HEK293 (cell line): ENCODE results near the gene TACR2.
A peak's percentile ranks its signal among the peaks of the same experiment; 100 is the strongest.

Source experiments
- CTCF ChIA-PET: fragments of 350-600 bp; formaldehyde crosslinking; extraction: SDS; loops from one replicate; lab custom pipeline; 2021; ENCODE audit warnings: antibody characterized with exemption; lab: Yijun Ruan, JAX
- POLR2A ChIA-PET: fragments of 300-600 bp; formaldehyde crosslinking; extraction: SDS; loops from one replicate; lab custom pipeline; 2020; ENCODE audit warnings: antibody characterized with exemption, inconsistent platforms; lab: Yijun Ruan, JAX
- H3K27ac ChIP-seq: fragments of 200-500 bp; sonication (Bioruptor generic); 2 replicates; pipeline ENCODE4 v1.5.1; 2014; ENCODE audit warnings: low read depth, low read length, control low read depth, inconsistent platforms; ENCODE audit errors: extremely low read depth
- H3K36me3 ChIP-seq, 2 experiments: fragments of 200-500 bp in 1 of 2; sonication (Bioruptor generic) in 1 of 2; 1 replicate in 1 of 2; 2 replicates in 1 of 2; pipeline ENCODE4 v1.5.1; 2014 to 2017; ENCODE audit warnings: inconsistent platforms in 2 of 2, low read length in 2 of 2; ENCODE audit not compliant: control insufficient read depth in 2 of 2, insufficient read depth in 1 of 2
- H3K4me1 ChIP-seq: fragments of 200-500 bp; sonication (Bioruptor generic); 2 replicates; pipeline ENCODE4 v1.5.1; 2014; ENCODE audit warnings: mild to moderate bottlenecking, low read length, inconsistent platforms; ENCODE audit not compliant: control insufficient read depth, insufficient read depth
- H3K4me3 ChIP-seq: 2 replicates; pipeline ENCODE4 v1.5.1; 2011; ENCODE audit warnings: low read depth, mild to moderate bottlenecking, control low read depth, low read length, moderate library complexity
- H3K9me3 ChIP-seq: fragments of 200-500 bp; sonication (Bioruptor generic); 2 replicates; pipeline ENCODE4 v1.5.1; 2014; ENCODE audit warnings: low read depth, low read length, inconsistent platforms; ENCODE audit not compliant: control insufficient read depth, insufficient read depth
- EGR2 ChIP-seq: fragments of 450-650 bp; formaldehyde crosslinking; IDR thresholded peaks from 2 replicates; pipeline ENCODE4 v1.5.1; 2016; ENCODE audit warnings: low read depth, missing biosample characterization, missing genetic modification characterization
- SCRT1 ChIP-seq: fragments of 450-650 bp; formaldehyde crosslinking; IDR thresholded peaks from 2 replicates; pipeline ENCODE4 v1.5.1; 2016; ENCODE audit warnings: missing biosample characterization, missing genetic modification characterization, borderline replicate concordance
- SCRT2 ChIP-seq: fragments of 450-650 bp; formaldehyde crosslinking; IDR thresholded peaks from 2 replicates; pipeline ENCODE4 v1.5.1; 2016; ENCODE audit warnings: missing biosample characterization, missing genetic modification characterization
- WT1 ChIP-seq: fragments of 450-650 bp; formaldehyde crosslinking; IDR thresholded peaks from 2 replicates; pipeline ENCODE4 v1.5.1; 2016; ENCODE audit warnings: missing biosample characterization, missing genetic modification characterization
- YY2 ChIP-seq: fragments of 450-650 bp; formaldehyde crosslinking; IDR thresholded peaks from 2 replicates; pipeline ENCODE4 v1.5.1; 2016; ENCODE audit warnings: missing biosample characterization, missing genetic modification characterization
- ZBTB1 ChIP-seq: fragments of 450-650 bp; formaldehyde crosslinking; IDR thresholded peaks from 2 replicates; pipeline ENCODE4 v1.5.1; 2016; ENCODE audit warnings: missing biosample characterization, missing genetic modification characterization
- ZBTB17 ChIP-seq: fragments of 450-650 bp; formaldehyde crosslinking; IDR thresholded peaks from 2 replicates; pipeline ENCODE4 v1.5.1; 2016; ENCODE audit warnings: missing biosample characterization, missing genetic modification characterization
- ZFHX2 ChIP-seq: fragments of 450-650 bp; formaldehyde crosslinking; conservative IDR thresholded peaks from 2 replicates; pipeline ENCODE4 v1.5.1; 2016; ENCODE audit warnings: missing biosample characterization, missing genetic modification characterization
- ZNF10 ChIP-seq: fragments of 450-650 bp; formaldehyde crosslinking; IDR thresholded peaks from 2 replicates; pipeline ENCODE4 v1.5.1; 2017; ENCODE audit warnings: missing biosample characterization, missing genetic modification characterization
- ZNF121 ChIP-seq: fragments of 450-650 bp; formaldehyde crosslinking; IDR thresholded peaks from 2 replicates; pipeline ENCODE4 v1.5.1; 2016; ENCODE audit warnings: missing biosample characterization, missing genetic modification characterization
- ZNF19 ChIP-seq: fragments of 450-650 bp; formaldehyde crosslinking; IDR thresholded peaks from 2 replicates; pipeline ENCODE4; 2016; ENCODE audit warnings: missing biosample characterization, missing genetic modification characterization, low read depth
- ZNF223 ChIP-seq: fragments of 450-650 bp; formaldehyde crosslinking; IDR thresholded peaks from 2 replicates; pipeline ENCODE4 v1.5.1; 2016; ENCODE audit warnings: missing biosample characterization, missing genetic modification characterization
- ZNF510 ChIP-seq: fragments of 450-650 bp; formaldehyde crosslinking; IDR thresholded peaks from 2 replicates; pipeline ENCODE4 v1.5.1; 2018; ENCODE audit warnings: mild to moderate bottlenecking, missing genetic modification characterization, missing biosample characterization; ENCODE audit not compliant: insufficient replicate concordance
- ZNF558 ChIP-seq: fragments of 450-650 bp; formaldehyde crosslinking; IDR thresholded peaks from 2 replicates; pipeline ENCODE4 v1.5.1; 2016; ENCODE audit warnings: missing biosample characterization, missing genetic modification characterization
- TF ChIP-seq, protein P1 (sequence below): fragments of 450-650 bp; formaldehyde crosslinking; IDR thresholded peaks from 2 replicates; pipeline ENCODE4 v1.5.1; 2017; ENCODE audit warnings: missing biosample characterization, missing genetic modification characterization
- TF ChIP-seq, protein P2 (sequence below): fragments of 450-650 bp; formaldehyde crosslinking; IDR thresholded peaks from 2 replicates; pipeline ENCODE4 v1.5.1; 2016; ENCODE audit warnings: missing biosample characterization, missing genetic modification characterization
- TF ChIP-seq, protein P3 (sequence below): fragments of 450-650 bp; formaldehyde crosslinking; IDR thresholded peaks from 2 replicates; pipeline ENCODE4; 2016; ENCODE audit warnings: missing biosample characterization, missing genetic modification characterization
- TF ChIP-seq, protein P4 (sequence below): fragments of 450-650 bp; formaldehyde crosslinking; IDR thresholded peaks from 2 replicates; pipeline ENCODE4 v1.5.1; 2016; ENCODE audit warnings: missing biosample characterization, missing genetic modification characterization, borderline replicate concordance

Gene TACR2

DNA sequence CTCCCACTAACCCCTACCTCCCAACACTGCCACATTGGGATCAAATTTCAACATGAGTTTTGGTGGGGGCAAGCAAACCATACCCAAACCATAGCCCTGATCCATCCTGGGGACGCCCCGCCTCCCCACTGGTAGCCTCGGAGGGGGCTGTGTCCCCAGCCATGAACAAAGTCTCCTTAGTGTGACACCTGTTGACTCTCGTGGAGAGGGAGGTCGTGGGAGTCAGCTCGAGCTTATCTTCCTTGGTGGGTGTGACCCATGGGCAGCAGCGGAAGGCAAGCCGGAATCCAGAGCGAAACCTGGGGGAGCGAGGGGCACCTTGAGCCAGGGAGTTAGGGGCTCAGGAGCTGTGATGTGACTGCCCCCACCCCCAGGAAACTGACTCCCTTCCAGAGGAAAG lies 11.9 kb downstream of the TACR2 start:
- POLR2A ChIA-PET, result no interaction called here
- H3K9me3 ChIP-seq, result no peaks in the 10 kb centered on the region
- TF ChIP-seq SCRT1 (tag by site-specific recombination), result peak; percentile 71; the same call in 1 of the 2 replicates
- TF ChIP-seq ZFHX2 (tag by site-specific recombination), result peak; percentile 62
- TF ChIP-seq EGR2 (tag by site-specific recombination), result peak; percentile 66
- peak; percentile 93 for TF ChIP-seq SCRT2 (tag by site-specific recombination)
- TF ChIP-seq ZNF19, result no peak
- no peak overlapping the region for H3K27ac ChIP-seq
- no peak overlapping the region for H3K4me3 ChIP-seq
- H3K36me3 ChIP-seq, result peaks cover 0 to 20% of the 10 kb centered on the region in 2 experiments; a peak in 2 of 3 replicates
- CTCF ChIA-PET, result interaction anchor here (0.5 to 1.6 kb wide), 5 partner anchors 12 to 366 kb away, joined by 3 to 6 read pairs (median 3); no protein-coding TSS in a partner anchor
- H3K4me1 ChIP-seq, result no peaks in the 10 kb centered on the region; the same call in 1 of the 2 replicates

DNA sequence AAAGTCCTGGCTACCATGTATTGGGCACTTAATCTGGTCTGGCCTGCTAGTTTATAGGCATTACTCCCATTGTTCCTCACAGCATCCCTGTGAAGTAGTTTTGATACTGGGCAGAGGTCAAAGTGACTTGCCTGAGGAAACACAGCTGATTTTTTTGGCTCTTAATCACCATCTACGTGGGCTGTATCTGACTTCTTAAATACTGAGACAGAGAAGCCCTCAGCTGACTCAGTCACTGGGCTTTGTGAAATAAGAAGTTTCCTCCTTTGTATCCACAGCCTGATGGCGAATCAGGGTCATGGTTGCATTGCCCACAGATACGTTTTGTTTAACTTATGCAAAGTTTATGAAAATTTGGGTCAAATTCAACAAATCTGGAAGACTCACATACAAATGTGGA lies 13.2 kb downstream of the TACR2 start:
- ChIA-PET CTCF (interaction anchor here (0.5 to 1.8 kb wide), 9 partner anchors 10 to 511 kb away, joined by 3 to 10 read pairs (median 5); no protein-coding TSS in a partner anchor), POLR2A (no interaction called here)
- Histone ChIP-seq H3K9me3 (no peaks in the 10 kb centered on the region), H3K36me3 (peaks cover 0 to 31% of the 10 kb centered on the region in 2 experiments; a peak in 2 of 3 replicates), H3K27ac (no peak overlapping the region), H3K4me3 (no peak overlapping the region), H3K4me1 (no peaks in the 10 kb centered on the region; the same call in 1 of the 2 replicates)
- TF ChIP-seq ZNF510 (tag by site-specific recombination), result no peak

DNA sequence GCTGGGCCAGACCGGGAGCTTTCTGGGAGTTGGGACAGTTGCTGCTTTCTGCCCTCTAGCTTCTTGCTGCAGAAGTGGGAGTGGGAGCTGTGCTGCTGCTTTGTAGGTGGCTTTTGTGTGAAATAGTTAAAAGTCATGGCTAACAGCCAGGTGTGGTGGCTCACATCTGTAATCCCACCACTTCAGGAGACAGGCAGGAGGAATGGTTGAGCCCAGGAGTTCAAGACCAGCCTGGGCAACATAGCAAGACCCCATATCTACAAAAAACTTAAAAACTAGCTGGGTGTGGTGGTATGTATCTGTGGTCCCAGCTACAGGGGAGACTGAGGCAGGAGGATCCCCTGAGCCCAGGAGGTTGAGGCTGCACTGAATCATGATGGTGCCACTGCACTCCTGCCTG lies 13.7 kb downstream of the TACR2 start:
- H3K36me3 ChIP-seq, result peaks cover 0 to 35% of the 10 kb centered on the region in 2 experiments; a peak in 2 of 3 replicates
- POLR2A ChIA-PET, result no interaction called here

DNA sequence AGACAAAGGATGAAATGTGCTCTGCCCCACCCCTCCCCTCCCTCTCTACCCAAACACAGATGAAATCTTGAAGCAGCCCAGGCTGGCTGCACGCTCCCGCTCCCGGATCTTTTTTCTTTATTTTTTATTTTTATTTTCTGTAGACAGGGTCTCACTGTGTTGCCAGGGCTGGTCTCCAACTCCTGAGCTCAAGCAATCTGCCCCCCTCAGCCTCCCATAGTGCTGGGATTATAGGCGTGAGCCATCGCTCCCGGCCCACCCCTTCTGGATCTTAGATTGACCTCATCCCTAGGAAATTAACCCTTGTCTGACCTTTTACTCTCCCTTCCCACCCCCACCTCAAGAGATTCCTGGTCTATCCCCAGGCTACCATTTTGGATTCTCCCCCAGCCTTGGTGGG lies 14.3 kb downstream of the TACR2 start:
- Histone ChIP-seq H3K36me3 (peaks cover 0 to 41% of the 10 kb centered on the region in 2 experiments; a peak in 2 of 3 replicates), H3K9me3 (no peaks in the 10 kb centered on the region), H3K4me3 (no peak overlapping the region), H3K4me1 (no peaks in the 10 kb centered on the region), H3K27ac (no peak overlapping the region)
- POLR2A ChIA-PET, result no interaction called here
- CTCF ChIA-PET, result interaction anchor here (0.6 to 1.8 kb wide), 2 partner anchors 113 to 165 kb away, joined by 3 to 5 read pairs; no protein-coding TSS in a partner anchor
- TF ChIP-seq, protein P1, sequence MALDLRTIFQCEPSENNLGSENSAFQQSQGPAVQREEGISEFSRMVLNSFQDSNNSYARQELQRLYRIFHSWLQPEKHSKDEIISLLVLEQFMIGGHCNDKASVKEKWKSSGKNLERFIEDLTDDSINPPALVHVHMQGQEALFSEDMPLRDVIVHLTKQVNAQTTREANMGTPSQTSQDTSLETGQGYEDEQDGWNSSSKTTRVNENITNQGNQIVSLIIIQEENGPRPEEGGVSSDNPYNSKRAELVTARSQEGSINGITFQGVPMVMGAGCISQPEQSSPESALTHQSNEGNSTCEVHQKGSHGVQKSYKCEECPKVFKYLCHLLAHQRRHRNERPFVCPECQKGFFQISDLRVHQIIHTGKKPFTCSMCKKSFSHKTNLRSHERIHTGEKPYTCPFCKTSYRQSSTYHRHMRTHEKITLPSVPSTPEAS (tag by site-specific recombination), result no peak
- TF ChIP-seq ZNF558 (tag by site-specific recombination) (no peak), ZBTB17 (no peak), ZNF10 (tag by site-specific recombination) (no peak), YY2 (no peak), ZNF223 (tag by site-specific recombination) (no peak), WT1 (tag by site-specific recombination) (no peak)
- TF ChIP-seq, protein P2, sequence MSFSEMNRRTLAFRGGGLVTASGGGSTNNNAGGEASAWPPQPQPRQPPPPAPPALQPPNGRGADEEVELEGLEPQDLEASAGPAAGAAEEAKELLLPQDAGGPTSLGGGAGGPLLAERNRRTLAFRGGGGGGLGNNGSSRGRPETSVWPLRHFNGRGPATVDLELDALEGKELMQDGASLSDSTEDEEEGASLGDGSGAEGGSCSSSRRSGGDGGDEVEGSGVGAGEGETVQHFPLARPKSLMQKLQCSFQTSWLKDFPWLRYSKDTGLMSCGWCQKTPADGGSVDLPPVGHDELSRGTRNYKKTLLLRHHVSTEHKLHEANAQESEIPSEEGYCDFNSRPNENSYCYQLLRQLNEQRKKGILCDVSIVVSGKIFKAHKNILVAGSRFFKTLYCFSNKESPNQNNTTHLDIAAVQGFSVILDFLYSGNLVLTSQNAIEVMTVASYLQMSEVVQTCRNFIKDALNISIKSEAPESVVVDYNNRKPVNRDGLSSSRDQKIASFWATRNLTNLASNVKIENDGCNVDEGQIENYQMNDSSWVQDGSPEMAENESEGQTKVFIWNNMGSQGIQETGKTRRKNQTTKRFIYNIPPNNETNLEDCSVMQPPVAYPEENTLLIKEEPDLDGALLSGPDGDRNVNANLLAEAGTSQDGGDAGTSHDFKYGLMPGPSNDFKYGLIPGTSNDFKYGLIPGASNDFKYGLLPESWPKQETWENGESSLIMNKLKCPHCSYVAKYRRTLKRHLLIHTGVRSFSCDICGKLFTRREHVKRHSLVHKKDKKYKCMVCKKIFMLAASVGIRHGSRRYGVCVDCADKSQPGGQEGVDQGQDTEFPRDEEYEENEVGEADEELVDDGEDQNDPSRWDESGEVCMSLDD (tag by site-specific recombination), result no peak
- TF ChIP-seq, protein P3, sequence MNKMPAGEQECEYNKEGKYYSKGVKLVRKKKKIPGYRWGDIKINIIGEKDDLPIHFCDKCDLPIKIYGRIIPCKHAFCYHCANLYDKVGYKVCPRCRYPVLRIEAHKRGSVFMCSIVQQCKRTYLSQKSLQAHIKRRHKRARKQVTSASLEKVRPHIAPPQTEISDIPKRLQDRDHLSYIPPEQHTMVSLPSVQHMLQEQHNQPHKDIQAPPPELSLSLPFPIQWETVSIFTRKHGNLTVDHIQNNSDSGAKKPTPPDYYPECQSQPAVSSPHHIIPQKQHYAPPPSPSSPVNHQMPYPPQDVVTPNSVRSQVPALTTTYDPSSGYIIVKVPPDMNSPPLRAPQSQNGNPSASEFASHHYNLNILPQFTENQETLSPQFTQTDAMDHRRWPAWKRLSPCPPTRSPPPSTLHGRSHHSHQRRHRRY, result no peak
- TF ChIP-seq, protein P4, sequence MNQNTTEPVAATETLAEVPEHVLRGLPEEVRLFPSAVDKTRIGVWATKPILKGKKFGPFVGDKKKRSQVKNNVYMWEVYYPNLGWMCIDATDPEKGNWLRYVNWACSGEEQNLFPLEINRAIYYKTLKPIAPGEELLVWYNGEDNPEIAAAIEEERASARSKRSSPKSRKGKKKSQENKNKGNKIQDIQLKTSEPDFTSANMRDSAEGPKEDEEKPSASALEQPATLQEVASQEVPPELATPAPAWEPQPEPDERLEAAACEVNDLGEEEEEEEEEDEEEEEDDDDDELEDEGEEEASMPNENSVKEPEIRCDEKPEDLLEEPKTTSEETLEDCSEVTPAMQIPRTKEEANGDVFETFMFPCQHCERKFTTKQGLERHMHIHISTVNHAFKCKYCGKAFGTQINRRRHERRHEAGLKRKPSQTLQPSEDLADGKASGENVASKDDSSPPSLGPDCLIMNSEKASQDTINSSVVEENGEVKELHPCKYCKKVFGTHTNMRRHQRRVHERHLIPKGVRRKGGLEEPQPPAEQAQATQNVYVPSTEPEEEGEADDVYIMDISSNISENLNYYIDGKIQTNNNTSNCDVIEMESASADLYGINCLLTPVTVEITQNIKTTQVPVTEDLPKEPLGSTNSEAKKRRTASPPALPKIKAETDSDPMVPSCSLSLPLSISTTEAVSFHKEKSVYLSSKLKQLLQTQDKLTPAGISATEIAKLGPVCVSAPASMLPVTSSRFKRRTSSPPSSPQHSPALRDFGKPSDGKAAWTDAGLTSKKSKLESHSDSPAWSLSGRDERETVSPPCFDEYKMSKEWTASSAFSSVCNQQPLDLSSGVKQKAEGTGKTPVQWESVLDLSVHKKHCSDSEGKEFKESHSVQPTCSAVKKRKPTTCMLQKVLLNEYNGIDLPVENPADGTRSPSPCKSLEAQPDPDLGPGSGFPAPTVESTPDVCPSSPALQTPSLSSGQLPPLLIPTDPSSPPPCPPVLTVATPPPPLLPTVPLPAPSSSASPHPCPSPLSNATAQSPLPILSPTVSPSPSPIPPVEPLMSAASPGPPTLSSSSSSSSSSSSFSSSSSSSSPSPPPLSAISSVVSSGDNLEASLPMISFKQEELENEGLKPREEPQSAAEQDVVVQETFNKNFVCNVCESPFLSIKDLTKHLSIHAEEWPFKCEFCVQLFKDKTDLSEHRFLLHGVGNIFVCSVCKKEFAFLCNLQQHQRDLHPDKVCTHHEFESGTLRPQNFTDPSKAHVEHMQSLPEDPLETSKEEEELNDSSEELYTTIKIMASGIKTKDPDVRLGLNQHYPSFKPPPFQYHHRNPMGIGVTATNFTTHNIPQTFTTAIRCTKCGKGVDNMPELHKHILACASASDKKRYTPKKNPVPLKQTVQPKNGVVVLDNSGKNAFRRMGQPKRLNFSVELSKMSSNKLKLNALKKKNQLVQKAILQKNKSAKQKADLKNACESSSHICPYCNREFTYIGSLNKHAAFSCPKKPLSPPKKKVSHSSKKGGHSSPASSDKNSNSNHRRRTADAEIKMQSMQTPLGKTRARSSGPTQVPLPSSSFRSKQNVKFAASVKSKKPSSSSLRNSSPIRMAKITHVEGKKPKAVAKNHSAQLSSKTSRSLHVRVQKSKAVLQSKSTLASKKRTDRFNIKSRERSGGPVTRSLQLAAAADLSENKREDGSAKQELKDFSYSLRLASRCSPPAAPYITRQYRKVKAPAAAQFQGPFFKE (tag by site-specific recombination), result no peak

More for the DNA sequence above, 13.7 kb downstream of the TACR2 start:
- no peaks in the 10 kb centered on the region; the same call in 1 of the 2 replicates for H3K4me1 ChIP-seq
- TF ChIP-seq ZBTB1 (tag by site-specific recombination), result no peak
- peak; percentile 74; the same call in 1 of the 2 replicates for TF ChIP-seq ZNF121
- CTCF ChIA-PET, result interaction anchor here (0.6 to 1.8 kb wide), 4 partner anchors 10 to 112 kb away, joined by 5 to 10 read pairs (median 6); no protein-coding TSS in a partner anchor
- H3K27ac ChIP-seq, result no peak overlapping the region
- H3K4me3 ChIP-seq, result no peak overlapping the region
- H3K9me3 ChIP-seq, result no peaks in the 10 kb centered on the region
